ENCODE data around the gene CPT2. TPM values are rescaled to one million over a fixed set of nuclear protein-coding genes. Genes with fewer than 3 reads are reported as not detected.

The CPT2 gene
- total RNA-seq, 2 experiments from 2014 or later, result 10.6 to 12.0 TPM

DNA sequence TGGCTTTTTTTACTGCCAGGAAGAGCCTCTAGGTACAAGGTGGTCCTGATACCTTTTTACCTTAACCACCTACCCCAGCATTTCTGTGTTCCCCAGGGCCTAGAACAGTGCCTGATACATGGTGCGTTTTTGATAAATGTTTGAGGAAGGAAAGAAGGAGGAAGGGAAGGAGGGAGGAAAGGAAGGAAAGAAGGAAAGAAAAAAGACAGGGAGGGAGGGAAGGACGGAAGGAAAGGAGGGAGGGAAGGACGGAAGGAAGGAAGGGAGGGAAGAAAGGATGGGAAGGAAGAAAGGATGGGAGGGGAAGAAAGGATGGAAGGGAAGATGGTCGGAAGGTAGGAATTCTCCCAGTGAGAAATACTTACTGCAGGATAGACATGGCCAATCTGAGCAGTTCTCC, 53.7 kb downstream of the CPT2 start:
- Mint-ChIP-seq H3K27me3 (no peaks in the 10 kb centered on the region), H3K4me3 (no peak overlapping the region), H3K27ac (no peak overlapping the region), H3K4me1 (ENCODE audit: low read depth) (no peaks in the 10 kb centered on the region), H3K36me3 (ENCODE audit: low read depth) (peaks cover 13% of the 10 kb centered on the region), H3K9me3 (no peaks in the 10 kb centered on the region)
- no peaks in the 10 kb centered on the region for H3K4me1 ChIP-seq (ENCODE audit: insufficient read depth, low read length)
- H3K27me3 ChIP-seq (ENCODE audit: control insufficient read depth in 1 of 2, insufficient read depth in 2 of 2, low read length in 2 of 2), result no peaks in the 10 kb centered on the region
- no peaks in the 10 kb centered on the region for H3K9me3 ChIP-seq (ENCODE audit: control insufficient read depth in 1 of 2, insufficient read depth in 1 of 2, low read length in 2 of 2)
- no peak for ATAC-seq (ENCODE audit: poor library complexity)
- POLR2A ChIA-PET, result no interaction called here
- CTCF ChIA-PET, result no interaction called here
- intact Hi-C loops (cut with DNase I, micrococcal nuclease), result no loop called here
- H3K27ac ChIP-seq (ENCODE audit: low read depth in 1 of 2, low read length in 2 of 2), result no peak overlapping the region
- TF ChIP-seq, protein P1, sequence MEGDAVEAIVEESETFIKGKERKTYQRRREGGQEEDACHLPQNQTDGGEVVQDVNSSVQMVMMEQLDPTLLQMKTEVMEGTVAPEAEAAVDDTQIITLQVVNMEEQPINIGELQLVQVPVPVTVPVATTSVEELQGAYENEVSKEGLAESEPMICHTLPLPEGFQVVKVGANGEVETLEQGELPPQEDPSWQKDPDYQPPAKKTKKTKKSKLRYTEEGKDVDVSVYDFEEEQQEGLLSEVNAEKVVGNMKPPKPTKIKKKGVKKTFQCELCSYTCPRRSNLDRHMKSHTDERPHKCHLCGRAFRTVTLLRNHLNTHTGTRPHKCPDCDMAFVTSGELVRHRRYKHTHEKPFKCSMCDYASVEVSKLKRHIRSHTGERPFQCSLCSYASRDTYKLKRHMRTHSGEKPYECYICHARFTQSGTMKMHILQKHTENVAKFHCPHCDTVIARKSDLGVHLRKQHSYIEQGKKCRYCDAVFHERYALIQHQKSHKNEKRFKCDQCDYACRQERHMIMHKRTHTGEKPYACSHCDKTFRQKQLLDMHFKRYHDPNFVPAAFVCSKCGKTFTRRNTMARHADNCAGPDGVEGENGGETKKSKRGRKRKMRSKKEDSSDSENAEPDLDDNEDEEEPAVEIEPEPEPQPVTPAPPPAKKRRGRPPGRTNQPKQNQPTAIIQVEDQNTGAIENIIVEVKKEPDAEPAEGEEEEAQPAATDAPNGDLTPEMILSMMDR (IDR thresholded peaks at IDR 0.05), result no peak
- H3K4me3 ChIP-seq (ENCODE audit: low read length), result no peak overlapping the region
- H3K36me3 ChIP-seq (ENCODE audit: insufficient read depth, low read length), result peaks cover 5% of the 10 kb centered on the region
- no peak for DNase-seq

DNA sequence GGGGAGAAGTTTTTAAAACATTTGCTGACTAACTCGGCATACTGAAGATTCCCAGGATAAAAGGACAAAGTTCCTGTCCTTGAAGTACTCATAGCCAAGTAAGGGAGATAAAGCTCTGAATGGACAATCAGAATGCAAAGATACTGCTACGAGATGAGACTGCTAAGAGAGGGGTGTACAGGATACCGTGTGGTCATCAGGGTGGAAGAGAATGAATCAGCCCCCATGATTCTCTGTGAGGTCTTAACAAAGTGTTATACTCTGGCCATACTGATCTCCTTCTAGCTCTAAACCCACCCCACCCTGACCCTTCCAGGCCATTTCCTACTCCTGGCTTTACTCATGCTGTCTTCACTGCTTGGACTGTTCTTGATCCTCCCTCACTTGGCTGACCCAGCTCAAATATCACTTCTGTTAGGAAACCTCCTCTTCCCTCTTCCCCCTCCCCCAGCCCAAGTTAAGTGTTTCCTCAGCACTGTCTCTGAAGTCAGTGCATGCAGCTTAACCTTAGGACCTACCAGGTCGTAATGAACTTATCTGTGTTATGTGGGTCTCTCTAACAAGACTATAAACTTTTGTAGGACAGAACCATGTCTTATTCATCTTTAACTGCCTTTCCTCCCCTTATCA, 57.5 kb downstream of the CPT2 start:
- no peak overlapping the region for H3K4me3 Mint-ChIP-seq
- intact Hi-C loops (cut with DNase I, micrococcal nuclease), result no loop called here
- POLR2A ChIA-PET, result no interaction called here

DNA sequence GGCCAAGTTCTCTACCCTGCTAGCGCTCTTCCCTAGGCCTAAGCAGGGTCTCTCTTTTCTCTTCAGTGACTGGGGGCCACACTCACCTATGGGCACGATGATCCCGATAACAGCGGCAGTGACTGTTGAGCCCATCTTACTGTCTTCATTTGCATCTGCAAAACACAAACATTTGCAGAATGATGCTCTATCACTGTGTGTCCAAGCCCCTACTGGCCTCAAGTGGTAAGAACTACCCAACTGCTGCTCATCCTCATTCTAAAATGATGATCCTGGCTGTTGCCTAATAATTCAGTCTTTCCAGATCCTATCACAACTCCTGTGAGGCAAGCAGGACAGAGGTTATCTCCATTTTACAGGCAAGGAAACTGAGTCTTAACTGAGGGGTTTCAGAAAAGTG, 58.4 kb downstream of the CPT2 start:
- ATAC-seq (ENCODE audit: poor library complexity) (no peak), DNase-seq (no peak)
- no peaks in the 10 kb centered on the region for H3K27me3 ChIP-seq (ENCODE audit: control insufficient read depth in 1 of 2, insufficient read depth in 2 of 2, low read length in 2 of 2)
- H3K36me3 Mint-ChIP-seq (ENCODE audit: low read depth), result peaks cover 13% of the 10 kb centered on the region
- no peaks in the 10 kb centered on the region for H3K27me3 Mint-ChIP-seq
- ChIA-PET CTCF (interaction anchor here (1.1 kb wide), 1 partner anchor 23 kb away, joined by 3 read pairs; no protein-coding TSS in a partner anchor), POLR2A (no interaction called here)
- H3K27ac Mint-ChIP-seq, result no peak overlapping the region
- no peaks in the 10 kb centered on the region for H3K9me3 Mint-ChIP-seq
- intact Hi-C loops (cut with DNase I, micrococcal nuclease), result no loop called here
- no peak overlapping the region for H3K4me3 ChIP-seq (ENCODE audit: low read length)
- H3K4me1 Mint-ChIP-seq (ENCODE audit: low read depth), result no peaks in the 10 kb centered on the region
- no peaks in the 10 kb centered on the region for H3K9me3 ChIP-seq (ENCODE audit: control insufficient read depth in 1 of 2, insufficient read depth in 1 of 2, low read length in 2 of 2)
- no peak overlapping the region for H3K4me3 Mint-ChIP-seq
- H3K4me1 ChIP-seq (ENCODE audit: insufficient read depth, low read length), result no peaks in the 10 kb centered on the region
- peaks cover 19% of the 10 kb centered on the region for H3K36me3 ChIP-seq (ENCODE audit: insufficient read depth, low read length)
- TF ChIP-seq, protein P1 (IDR thresholded peaks at IDR 0.05), result no peak
- no peak overlapping the region for H3K27ac ChIP-seq (ENCODE audit: low read depth in 1 of 2, low read length in 2 of 2)

More for the DNA sequence above, 57.5 kb downstream of the CPT2 start:
- ATAC-seq (ENCODE audit: poor library complexity) (no peak), DNase-seq (no peak)
- TF ChIP-seq, protein P1 (IDR thresholded peaks at IDR 0.05), result no peak
- Histone ChIP-seq H3K9me3 (ENCODE audit: control insufficient read depth in 1 of 2, insufficient read depth in 1 of 2, low read length in 2 of 2) (no peaks in the 10 kb centered on the region), H3K4me3 (ENCODE audit: low read length) (no peak overlapping the region), H3K27me3 (ENCODE audit: control insufficient read depth in 1 of 2, insufficient read depth in 2 of 2, low read length in 2 of 2) (no peaks in the 10 kb centered on the region), H3K27ac (ENCODE audit: low read depth in 1 of 2, low read length in 2 of 2) (no peak overlapping the region), H3K36me3 (ENCODE audit: insufficient read depth, low read length) (peaks cover 13% of the 10 kb centered on the region), H3K4me1 (ENCODE audit: insufficient read depth, low read length) (no peaks in the 10 kb centered on the region)
- Mint-ChIP-seq H3K4me1 (ENCODE audit: low read depth) (no peaks in the 10 kb centered on the region), H3K27me3 (no peaks in the 10 kb centered on the region), H3K27ac (no peak overlapping the region), H3K9me3 (no peaks in the 10 kb centered on the region), H3K36me3 (ENCODE audit: low read depth) (peaks cover 13% of the 10 kb centered on the region)
- CTCF ChIA-PET, result no interaction called here
